HepG2 (cell line): Measurements from ENCODE around the gene PAPPA2.

Experiments
- BRCA1 ChIP-seq: sonication (generic); formaldehyde crosslinking; IDR thresholded peaks from 2 replicates; pipeline ENCODE4 v1.4.0; 2020; ENCODE audit warnings: missing genetic modification reagents
- MZF1 ChIP-seq: sonication (generic); formaldehyde crosslinking; IDR thresholded peaks from 2 replicates; pipeline ENCODE4 v1.8.1; 2023; ENCODE audit warnings: mild to moderate bottlenecking, missing genetic modification reagents, borderline replicate concordance
- PRPF4 ChIP-seq: fragments of 200-400 bp; formaldehyde crosslinking; IDR thresholded peaks from 2 replicates; pipeline ENCODE4 v1.6.1; 2016; ENCODE audit warnings: low read length, low read depth; ENCODE audit not compliant: poor library complexity, severe bottlenecking
- RBM22 ChIP-seq: fragments of 200-400 bp; formaldehyde crosslinking; optimal IDR thresholded peaks from 2 replicates; pipeline ENCODE3; 2017; ENCODE audit warnings: mild to moderate bottlenecking, low read length, moderate library complexity
- SOX6 ChIP-seq, 2 experiments: fragments of 450-650 bp in 1 of 2; sonication (generic) in 1 of 2; formaldehyde crosslinking in 1 of 2; IDR thresholded peaks; 2 replicates each; pipeline versions ENCODE4 v1.4.0 to v1.6.1; 2017 to 2020; ENCODE audit warnings: antibody characterized with exemption in 1 of 2, mild to moderate bottlenecking in 1 of 2, missing genetic modification reagents in 1 of 2
- ZNF274 ChIP-seq: sonication (generic); formaldehyde crosslinking; IDR thresholded peaks from 2 replicates; pipeline ENCODE4 v1.5.1; 2020; ENCODE audit warnings: mild to moderate bottlenecking, missing genetic modification reagents
- ZNF557 ChIP-seq: sonication (generic); formaldehyde crosslinking; IDR thresholded peaks from 2 replicates; pipeline ENCODE4 v1.4.0; 2020; ENCODE audit warnings: missing genetic modification reagents
- TF ChIP-seq, protein P1 (sequence below): sonication (generic); formaldehyde crosslinking; IDR thresholded peaks from 2 replicates; pipeline ENCODE4 v1.4.0; 2020; ENCODE audit warnings: missing genetic modification reagents
- TF ChIP-seq, protein P2 (sequence below): sonication (generic); formaldehyde crosslinking; IDR thresholded peaks from 2 replicates; pipeline ENCODE4 v1.4.0; 2020; ENCODE audit warnings: missing genetic modification reagents, borderline replicate concordance
- TF ChIP-seq, protein P3 (sequence below), 2 experiments: fragments of 450-650 bp in 1 of 2; sonication (generic) in 1 of 2; formaldehyde crosslinking in 1 of 2; IDR thresholded peaks; 2 replicates each; pipeline versions ENCODE4 v1.6.1 to v1.8.0; 2016 to 2022; ENCODE audit warnings: antibody characterized with exemption in 1 of 2, mild to moderate bottlenecking in 1 of 2, missing genetic modification reagents in 1 of 2
- TF ChIP-seq, protein P4 (sequence below): sonication (generic); formaldehyde crosslinking; IDR thresholded peaks from 2 replicates; pipeline ENCODE4 v1.5.0; 2020; ENCODE audit warnings: missing genetic modification reagents

DNA sequence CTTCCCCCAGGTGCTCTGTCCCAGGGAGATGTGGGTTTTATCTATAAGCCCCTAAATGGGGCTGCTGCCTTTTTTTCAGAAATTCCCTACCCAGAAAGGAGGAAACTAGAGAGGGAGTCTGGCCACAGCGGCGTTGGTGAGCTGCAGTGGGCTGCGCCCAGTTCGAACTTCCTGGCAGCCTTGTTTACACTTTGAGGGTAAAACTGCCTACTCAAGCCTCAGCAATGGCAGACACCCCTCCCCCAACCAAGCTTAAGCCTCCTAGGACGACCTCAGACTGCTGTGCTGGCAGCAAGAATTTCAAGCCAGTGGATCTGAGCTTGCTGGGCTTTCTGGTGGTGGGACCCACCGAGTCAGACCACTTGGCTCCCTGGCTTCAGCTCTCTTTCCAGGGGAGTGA is 46.2 kb upstream of the PAPPA2 start:
- TF ChIP-seq ZNF274 (CRISPR knock-in tag) (no peak), BRCA1 (no peak), RBM22 (no peak), PRPF4 (no peak), MZF1 (CRISPR knock-in tag) (no peak), ZNF557 (CRISPR knock-in tag) (no peak), SOX6 (IDR thresholded peaks at IDR 0.05) (no peak), SOX6 (CRISPR knock-in tag; IDR thresholded peaks at IDR 0.05) (no peak)
- TF ChIP-seq, protein P1, sequence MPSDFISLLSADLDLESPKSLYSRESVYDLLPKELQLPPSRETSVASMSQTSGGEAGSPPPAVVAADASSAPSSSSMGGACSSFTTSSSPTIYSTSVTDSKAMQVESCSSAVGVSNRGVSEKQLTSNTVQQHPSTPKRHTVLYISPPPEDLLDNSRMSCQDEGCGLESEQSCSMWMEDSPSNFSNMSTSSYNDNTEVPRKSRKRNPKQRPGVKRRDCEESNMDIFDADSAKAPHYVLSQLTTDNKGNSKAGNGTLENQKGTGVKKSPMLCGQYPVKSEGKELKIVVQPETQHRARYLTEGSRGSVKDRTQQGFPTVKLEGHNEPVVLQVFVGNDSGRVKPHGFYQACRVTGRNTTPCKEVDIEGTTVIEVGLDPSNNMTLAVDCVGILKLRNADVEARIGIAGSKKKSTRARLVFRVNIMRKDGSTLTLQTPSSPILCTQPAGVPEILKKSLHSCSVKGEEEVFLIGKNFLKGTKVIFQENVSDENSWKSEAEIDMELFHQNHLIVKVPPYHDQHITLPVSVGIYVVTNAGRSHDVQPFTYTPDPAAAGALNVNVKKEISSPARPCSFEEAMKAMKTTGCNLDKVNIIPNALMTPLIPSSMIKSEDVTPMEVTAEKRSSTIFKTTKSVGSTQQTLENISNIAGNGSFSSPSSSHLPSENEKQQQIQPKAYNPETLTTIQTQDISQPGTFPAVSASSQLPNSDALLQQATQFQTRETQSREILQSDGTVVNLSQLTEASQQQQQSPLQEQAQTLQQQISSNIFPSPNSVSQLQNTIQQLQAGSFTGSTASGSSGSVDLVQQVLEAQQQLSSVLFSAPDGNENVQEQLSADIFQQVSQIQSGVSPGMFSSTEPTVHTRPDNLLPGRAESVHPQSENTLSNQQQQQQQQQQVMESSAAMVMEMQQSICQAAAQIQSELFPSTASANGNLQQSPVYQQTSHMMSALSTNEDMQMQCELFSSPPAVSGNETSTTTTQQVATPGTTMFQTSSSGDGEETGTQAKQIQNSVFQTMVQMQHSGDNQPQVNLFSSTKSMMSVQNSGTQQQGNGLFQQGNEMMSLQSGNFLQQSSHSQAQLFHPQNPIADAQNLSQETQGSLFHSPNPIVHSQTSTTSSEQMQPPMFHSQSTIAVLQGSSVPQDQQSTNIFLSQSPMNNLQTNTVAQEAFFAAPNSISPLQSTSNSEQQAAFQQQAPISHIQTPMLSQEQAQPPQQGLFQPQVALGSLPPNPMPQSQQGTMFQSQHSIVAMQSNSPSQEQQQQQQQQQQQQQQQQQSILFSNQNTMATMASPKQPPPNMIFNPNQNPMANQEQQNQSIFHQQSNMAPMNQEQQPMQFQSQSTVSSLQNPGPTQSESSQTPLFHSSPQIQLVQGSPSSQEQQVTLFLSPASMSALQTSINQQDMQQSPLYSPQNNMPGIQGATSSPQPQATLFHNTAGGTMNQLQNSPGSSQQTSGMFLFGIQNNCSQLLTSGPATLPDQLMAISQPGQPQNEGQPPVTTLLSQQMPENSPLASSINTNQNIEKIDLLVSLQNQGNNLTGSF (CRISPR knock-in tag): no peak
- TF ChIP-seq, protein P2, sequence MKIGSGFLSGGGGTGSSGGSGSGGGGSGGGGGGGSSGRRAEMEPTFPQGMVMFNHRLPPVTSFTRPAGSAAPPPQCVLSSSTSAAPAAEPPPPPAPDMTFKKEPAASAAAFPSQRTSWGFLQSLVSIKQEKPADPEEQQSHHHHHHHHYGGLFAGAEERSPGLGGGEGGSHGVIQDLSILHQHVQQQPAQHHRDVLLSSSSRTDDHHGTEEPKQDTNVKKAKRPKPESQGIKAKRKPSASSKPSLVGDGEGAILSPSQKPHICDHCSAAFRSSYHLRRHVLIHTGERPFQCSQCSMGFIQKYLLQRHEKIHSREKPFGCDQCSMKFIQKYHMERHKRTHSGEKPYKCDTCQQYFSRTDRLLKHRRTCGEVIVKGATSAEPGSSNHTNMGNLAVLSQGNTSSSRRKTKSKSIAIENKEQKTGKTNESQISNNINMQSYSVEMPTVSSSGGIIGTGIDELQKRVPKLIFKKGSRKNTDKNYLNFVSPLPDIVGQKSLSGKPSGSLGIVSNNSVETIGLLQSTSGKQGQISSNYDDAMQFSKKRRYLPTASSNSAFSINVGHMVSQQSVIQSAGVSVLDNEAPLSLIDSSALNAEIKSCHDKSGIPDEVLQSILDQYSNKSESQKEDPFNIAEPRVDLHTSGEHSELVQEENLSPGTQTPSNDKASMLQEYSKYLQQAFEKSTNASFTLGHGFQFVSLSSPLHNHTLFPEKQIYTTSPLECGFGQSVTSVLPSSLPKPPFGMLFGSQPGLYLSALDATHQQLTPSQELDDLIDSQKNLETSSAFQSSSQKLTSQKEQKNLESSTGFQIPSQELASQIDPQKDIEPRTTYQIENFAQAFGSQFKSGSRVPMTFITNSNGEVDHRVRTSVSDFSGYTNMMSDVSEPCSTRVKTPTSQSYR (CRISPR knock-in tag): no peak
- TF ChIP-seq, protein P3, sequence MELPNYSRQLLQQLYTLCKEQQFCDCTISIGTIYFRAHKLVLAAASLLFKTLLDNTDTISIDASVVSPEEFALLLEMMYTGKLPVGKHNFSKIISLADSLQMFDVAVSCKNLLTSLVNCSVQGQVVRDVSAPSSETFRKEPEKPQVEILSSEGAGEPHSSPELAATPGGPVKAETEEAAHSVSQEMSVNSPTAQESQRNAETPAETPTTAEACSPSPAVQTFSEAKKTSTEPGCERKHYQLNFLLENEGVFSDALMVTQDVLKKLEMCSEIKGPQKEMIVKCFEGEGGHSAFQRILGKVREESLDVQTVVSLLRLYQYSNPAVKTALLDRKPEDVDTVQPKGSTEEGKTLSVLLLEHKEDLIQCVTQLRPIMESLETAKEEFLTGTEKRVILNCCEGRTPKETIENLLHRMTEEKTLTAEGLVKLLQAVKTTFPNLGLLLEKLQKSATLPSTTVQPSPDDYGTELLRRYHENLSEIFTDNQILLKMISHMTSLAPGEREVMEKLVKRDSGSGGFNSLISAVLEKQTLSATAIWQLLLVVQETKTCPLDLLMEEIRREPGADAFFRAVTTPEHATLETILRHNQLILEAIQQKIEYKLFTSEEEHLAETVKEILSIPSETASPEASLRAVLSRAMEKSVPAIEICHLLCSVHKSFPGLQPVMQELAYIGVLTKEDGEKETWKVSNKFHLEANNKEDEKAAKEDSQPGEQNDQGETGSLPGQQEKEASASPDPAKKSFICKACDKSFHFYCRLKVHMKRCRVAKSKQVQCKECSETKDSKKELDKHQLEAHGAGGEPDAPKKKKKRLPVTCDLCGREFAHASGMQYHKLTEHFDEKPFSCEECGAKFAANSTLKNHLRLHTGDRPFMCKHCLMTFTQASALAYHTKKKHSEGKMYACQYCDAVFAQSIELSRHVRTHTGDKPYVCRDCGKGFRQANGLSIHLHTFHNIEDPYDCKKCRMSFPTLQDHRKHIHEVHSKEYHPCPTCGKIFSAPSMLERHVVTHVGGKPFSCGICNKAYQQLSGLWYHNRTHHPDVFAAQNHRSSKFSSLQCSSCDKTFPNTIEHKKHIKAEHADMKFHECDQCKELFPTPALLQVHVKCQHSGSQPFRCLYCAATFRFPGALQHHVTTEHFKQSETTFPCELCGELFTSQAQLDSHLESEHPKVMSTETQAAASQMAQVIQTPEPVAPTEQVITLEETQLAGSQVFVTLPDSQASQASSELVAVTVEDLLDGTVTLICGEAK (IDR thresholded peaks at IDR 0.05): no peak
- TF ChIP-seq, protein P3 (CRISPR knock-in tag; IDR thresholded peaks at IDR 0.05): no peak
- TF ChIP-seq, protein P4, sequence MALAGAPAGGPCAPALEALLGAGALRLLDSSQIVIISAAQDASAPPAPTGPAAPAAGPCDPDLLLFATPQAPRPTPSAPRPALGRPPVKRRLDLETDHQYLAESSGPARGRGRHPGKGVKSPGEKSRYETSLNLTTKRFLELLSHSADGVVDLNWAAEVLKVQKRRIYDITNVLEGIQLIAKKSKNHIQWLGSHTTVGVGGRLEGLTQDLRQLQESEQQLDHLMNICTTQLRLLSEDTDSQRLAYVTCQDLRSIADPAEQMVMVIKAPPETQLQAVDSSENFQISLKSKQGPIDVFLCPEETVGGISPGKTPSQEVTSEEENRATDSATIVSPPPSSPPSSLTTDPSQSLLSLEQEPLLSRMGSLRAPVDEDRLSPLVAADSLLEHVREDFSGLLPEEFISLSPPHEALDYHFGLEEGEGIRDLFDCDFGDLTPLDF: no peak
